HepG2 (cell line): ENCODE results near the gene EIF3M. TPM values are rescaled to one million over a fixed set of nuclear protein-coding genes. Genes with fewer than 3 reads are reported as not detected.

ENCODE experiments used
- HNF4G ChIP-seq, 2 experiments: sonication (generic) in 1 of 2; formaldehyde crosslinking in 1 of 2; IDR thresholded peaks; 2 replicates each; pipeline versions ENCODE4 v1.4.0 to v1.6.1; 2011 to 2020; ENCODE audit warnings: borderline replicate concordance in 2 of 2, low read depth in 2 of 2, mild to moderate bottlenecking in 2 of 2, low read length in 1 of 2, missing genetic modification reagents in 1 of 2, moderate library complexity in 1 of 2
- SETDB1 ChIP-seq: sonication (generic); formaldehyde crosslinking; IDR thresholded peaks from 2 replicates; pipeline ENCODE4 v1.5.1; 2020; ENCODE audit warnings: missing genetic modification reagents, mild to moderate bottlenecking, borderline replicate concordance
- SRSF4 ChIP-seq: fragments of 200-400 bp; formaldehyde crosslinking; IDR thresholded peaks from one replicate; pipeline ENCODE4 v1.6.1; 2018; ENCODE audit warnings: mild to moderate bottlenecking, low read depth, low read length, moderate library complexity; ENCODE audit not compliant: poor library complexity, severe bottlenecking
- ZFYVE20 ChIP-seq: sonication (generic); formaldehyde crosslinking; IDR thresholded peaks from 2 replicates; pipeline ENCODE4 v1.8.0; 2023; ENCODE audit warnings: low read depth, mild to moderate bottlenecking, moderate library complexity, missing genetic modification reagents, borderline replicate concordance
- ZNF431 ChIP-seq: sonication (generic); formaldehyde crosslinking; IDR thresholded peaks from 2 replicates; pipeline ENCODE4 v1.9.0; 2022; ENCODE audit warnings: missing genetic modification reagents, low read depth, mild to moderate bottlenecking, borderline replicate concordance
- ZSCAN9 ChIP-seq: IDR thresholded peaks from 2 replicates; pipeline ENCODE4 v1.6.1; 2016; ENCODE audit warnings: borderline replicate concordance
- polyA plus RNA-seq, 8 experiments: library from polyadenylated mRNA; depleted of rRNA in 3 of 8; stranded (reverse) in 7 of 8; unstranded in 1 of 8; fragments of >200 nt; fragmentation: Illumina TruSeq in 4 of 8; extraction: Trizol in 4 of 8; gene quantifications; 2 replicates each; pipeline versions ENCODE4 v1.2.1 to v1.2.3, GENCODE V29; 2011 to 2016; ENCODE audit warnings: low read depth in 4 of 8, missing spikeins in 1 of 8, mixed read lengths in 1 of 8; ENCODE audit not compliant: insufficient read depth in 1 of 8
- total RNA-seq, 5 experiments: library from RNA; depleted of rRNA; stranded (reverse); fragments of >200 nt; fragmentation: Illumina TruSeq; extraction: Trizol; gene quantifications; 2 replicates each; pipeline ENCODE4 v1.2.3, GENCODE V29; 2016; ENCODE audit warnings: low read depth in 1 of 5
- TF ChIP-seq, protein P1 (sequence below): sonication (generic); formaldehyde crosslinking; IDR thresholded peaks from 2 replicates; pipeline ENCODE4 v1.4.0; 2020; ENCODE audit warnings: missing genetic modification reagents, low read depth, mild to moderate bottlenecking, borderline replicate concordance
- TF ChIP-seq, protein P2 (sequence below): sonication (generic); formaldehyde crosslinking; IDR thresholded peaks from 2 replicates; pipeline ENCODE4 v1.4.0; 2020; ENCODE audit warnings: mild to moderate bottlenecking, low read depth, missing genetic modification reagents
- TF ChIP-seq, protein P3 (sequence below), 2 experiments: sonication (generic) in 1 of 2; formaldehyde crosslinking in 1 of 2; IDR thresholded peaks; 2 replicates each; pipeline versions ENCODE4 v1.4.0 to v1.6.1; 2018 to 2020; ENCODE audit warnings: missing genetic modification reagents in 2 of 2, borderline replicate concordance in 1 of 2, low read depth in 1 of 2, mild to moderate bottlenecking in 1 of 2, missing biosample characterization in 1 of 2
- TF ChIP-seq, protein P4 (sequence below): sonication (generic); formaldehyde crosslinking; IDR thresholded peaks from 2 replicates; pipeline ENCODE4 v1.8.1; 2022; ENCODE audit warnings: mild to moderate bottlenecking, missing genetic modification reagents
- TF ChIP-seq, protein P5 (sequence below): sonication (generic); formaldehyde crosslinking; IDR thresholded peaks from 2 replicates; pipeline ENCODE4 v1.5.1; 2020; ENCODE audit warnings: mild to moderate bottlenecking, missing genetic modification reagents, borderline replicate concordance
- TF ChIP-seq, protein P6 (sequence below): fragments of 450-650 bp; IDR thresholded peaks from 2 replicates; pipeline ENCODE4 v1.6.1; 2017; ENCODE audit warnings: mild to moderate bottlenecking

Gene EIF3M
- total and polyA plus RNA-seq, 2 of the 13 experiments (the other 11 are each of a cell fraction or from before 2014, with no cell fraction given): 279 to 389 TPM

DNA sequence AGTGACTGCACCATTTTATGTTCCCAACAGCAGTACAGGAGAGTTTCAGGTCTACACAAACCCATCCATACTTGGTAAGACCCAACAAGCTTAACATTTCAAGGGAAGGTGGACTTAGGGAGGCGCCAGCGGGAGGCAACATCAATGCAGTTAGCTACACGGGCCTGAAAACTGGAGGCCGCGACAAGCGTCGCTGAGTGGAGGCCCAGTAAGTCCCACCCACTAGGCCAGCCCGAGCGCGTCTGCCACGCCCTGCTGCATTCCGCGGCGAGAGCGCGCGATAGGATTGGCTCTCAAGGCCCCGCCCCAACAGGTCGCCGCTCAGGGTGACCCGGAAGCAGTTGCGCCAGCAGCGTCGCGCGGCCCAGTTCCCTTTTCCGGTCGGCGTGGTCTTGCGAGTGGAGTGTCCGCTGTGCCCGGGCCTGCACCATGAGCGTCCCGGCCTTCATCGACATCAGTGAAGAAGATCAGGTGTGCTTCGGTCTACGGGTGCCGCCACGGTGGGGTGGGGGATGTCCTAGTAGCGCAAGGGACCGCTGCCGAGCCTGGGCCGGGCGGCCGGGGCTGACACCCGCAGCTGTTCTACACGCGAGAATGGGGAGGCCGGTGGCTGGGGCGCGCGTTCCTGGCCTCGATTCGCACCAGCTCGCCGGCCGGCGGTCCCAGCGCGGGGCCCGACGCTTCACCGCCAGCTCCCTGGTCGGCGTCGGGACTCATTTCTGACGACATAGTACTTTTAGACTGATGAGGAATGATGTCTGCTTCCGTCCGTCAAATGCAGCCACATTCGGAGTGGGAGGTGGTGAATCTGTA lies at the start of gene EIF3M (continued):
- TF ChIP-seq, protein P1, sequence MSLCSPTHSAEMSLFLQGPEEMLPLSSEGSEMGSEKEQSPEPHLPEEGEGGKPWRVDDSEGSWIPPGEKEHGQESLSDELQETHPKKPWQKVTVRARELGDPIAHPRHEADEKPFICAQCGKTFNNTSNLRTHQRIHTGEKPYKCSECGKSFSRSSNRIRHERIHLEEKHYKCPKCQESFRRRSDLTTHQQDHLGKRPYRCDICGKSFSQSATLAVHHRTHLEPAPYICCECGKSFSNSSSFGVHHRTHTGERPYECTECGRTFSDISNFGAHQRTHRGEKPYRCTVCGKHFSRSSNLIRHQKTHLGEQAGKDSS: no peak; the same call in 1 of the 2 replicates
- TF ChIP-seq, protein P2, sequence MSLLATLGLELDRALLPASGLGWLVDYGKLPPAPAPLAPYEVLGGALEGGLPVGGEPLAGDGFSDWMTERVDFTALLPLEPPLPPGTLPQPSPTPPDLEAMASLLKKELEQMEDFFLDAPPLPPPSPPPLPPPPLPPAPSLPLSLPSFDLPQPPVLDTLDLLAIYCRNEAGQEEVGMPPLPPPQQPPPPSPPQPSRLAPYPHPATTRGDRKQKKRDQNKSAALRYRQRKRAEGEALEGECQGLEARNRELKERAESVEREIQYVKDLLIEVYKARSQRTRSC: no peak
- TF ChIP-seq, protein P3, sequence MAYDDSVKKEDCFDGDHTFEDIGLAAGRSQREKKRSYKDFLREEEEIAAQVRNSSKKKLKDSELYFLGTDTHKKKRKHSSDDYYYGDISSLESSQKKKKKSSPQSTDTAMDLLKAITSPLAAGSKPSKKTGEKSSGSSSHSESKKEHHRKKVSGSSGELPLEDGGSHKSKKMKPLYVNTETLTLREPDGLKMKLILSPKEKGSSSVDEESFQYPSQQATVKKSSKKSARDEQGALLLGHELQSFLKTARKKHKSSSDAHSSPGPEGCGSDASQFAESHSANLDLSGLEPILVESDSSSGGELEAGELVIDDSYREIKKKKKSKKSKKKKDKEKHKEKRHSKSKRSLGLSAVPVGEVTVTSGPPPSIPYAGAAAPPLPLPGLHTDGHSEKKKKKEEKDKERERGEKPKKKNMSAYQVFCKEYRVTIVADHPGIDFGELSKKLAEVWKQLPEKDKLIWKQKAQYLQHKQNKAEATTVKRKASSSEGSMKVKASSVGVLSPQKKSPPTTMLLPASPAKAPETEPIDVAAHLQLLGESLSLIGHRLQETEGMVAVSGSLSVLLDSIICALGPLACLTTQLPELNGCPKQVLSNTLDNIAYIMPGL (CRISPR knock-in tag; IDR thresholded peaks at IDR 0.05; ENCODE audit: borderline replicate concordance in 1 of 2, low read depth in 1 of 2): peak; percentile 80 to 92
- no peak for TF ChIP-seq SETDB1
- TF ChIP-seq ZSCAN9 (CRISPR knock-in tag): peak; percentile 64; the same call in 1 of the 2 replicates
- TF ChIP-seq, protein P4, sequence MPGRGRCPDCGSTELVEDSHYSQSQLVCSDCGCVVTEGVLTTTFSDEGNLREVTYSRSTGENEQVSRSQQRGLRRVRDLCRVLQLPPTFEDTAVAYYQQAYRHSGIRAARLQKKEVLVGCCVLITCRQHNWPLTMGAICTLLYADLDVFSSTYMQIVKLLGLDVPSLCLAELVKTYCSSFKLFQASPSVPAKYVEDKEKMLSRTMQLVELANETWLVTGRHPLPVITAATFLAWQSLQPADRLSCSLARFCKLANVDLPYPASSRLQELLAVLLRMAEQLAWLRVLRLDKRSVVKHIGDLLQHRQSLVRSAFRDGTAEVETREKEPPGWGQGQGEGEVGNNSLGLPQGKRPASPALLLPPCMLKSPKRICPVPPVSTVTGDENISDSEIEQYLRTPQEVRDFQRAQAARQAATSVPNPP (CRISPR knock-in tag): no peak
- TF ChIP-seq ZFYVE20 (CRISPR knock-in tag): 0 out of 2 replicates have a peak, but pooled peaks have one; percentile 33
- TF ChIP-seq, protein P5, sequence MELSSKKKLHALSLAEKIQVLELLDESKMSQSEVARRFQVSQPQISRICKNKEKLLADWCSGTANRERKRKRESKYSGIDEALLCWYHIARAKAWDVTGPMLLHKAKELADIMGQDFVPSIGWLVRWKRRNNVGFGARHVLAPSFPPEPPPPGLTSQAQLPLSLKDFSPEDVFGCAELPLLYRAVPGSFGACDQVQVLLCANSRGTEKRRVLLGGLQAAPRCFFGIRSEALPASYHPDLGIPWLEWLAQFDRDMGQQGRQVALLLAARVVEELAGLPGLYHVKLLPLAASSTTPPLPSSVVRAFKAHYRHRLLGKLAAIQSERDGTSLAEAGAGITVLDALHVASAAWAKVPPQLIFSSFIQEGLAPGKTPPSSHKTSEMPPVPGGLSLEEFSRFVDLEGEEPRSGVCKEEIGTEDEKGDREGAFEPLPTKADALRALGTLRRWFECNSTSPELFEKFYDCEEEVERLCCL: 0 out of 2 replicates have a peak, but pooled peaks have one; percentile 31
- no peak for TF ChIP-seq SRSF4
- no peak for TF ChIP-seq HNF4G (IDR thresholded peaks at IDR 0.05; ENCODE audit: borderline replicate concordance, low read depth, low read length)
- no peak for TF ChIP-seq HNF4G (CRISPR knock-in tag; IDR thresholded peaks at IDR 0.05; ENCODE audit: borderline replicate concordance, low read depth)
- peak; percentile 88 for TF ChIP-seq ZNF431 (CRISPR knock-in tag)
- TF ChIP-seq, protein P6, sequence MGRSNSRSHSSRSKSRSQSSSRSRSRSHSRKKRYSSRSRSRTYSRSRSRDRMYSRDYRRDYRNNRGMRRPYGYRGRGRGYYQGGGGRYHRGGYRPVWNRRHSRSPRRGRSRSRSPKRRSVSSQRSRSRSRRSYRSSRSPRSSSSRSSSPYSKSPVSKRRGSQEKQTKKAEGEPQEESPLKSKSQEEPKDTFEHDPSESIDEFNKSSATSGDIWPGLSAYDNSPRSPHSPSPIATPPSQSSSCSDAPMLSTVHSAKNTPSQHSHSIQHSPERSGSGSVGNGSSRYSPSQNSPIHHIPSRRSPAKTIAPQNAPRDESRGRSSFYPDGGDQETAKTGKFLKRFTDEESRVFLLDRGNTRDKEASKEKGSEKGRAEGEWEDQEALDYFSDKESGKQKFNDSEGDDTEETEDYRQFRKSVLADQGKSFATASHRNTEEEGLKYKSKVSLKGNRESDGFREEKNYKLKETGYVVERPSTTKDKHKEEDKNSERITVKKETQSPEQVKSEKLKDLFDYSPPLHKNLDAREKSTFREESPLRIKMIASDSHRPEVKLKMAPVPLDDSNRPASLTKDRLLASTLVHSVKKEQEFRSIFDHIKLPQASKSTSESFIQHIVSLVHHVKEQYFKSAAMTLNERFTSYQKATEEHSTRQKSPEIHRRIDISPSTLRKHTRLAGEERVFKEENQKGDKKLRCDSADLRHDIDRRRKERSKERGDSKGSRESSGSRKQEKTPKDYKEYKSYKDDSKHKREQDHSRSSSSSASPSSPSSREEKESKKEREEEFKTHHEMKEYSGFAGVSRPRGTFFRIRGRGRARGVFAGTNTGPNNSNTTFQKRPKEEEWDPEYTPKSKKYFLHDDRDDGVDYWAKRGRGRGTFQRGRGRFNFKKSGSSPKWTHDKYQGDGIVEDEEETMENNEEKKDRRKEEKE: no peak
